GM12872 (cell line): Measurements from ENCODE around the gene CRK.

Experiments
- TF ChIP-seq, protein P1 (sequence below): IDR thresholded peaks from 3 replicates; pipeline ENCODE4 v1.5.1; 2011; ENCODE audit warnings: low read depth, mild to moderate bottlenecking, low read length, moderate library complexity; ENCODE audit not compliant: insufficient read depth

The CRK gene

DNA sequence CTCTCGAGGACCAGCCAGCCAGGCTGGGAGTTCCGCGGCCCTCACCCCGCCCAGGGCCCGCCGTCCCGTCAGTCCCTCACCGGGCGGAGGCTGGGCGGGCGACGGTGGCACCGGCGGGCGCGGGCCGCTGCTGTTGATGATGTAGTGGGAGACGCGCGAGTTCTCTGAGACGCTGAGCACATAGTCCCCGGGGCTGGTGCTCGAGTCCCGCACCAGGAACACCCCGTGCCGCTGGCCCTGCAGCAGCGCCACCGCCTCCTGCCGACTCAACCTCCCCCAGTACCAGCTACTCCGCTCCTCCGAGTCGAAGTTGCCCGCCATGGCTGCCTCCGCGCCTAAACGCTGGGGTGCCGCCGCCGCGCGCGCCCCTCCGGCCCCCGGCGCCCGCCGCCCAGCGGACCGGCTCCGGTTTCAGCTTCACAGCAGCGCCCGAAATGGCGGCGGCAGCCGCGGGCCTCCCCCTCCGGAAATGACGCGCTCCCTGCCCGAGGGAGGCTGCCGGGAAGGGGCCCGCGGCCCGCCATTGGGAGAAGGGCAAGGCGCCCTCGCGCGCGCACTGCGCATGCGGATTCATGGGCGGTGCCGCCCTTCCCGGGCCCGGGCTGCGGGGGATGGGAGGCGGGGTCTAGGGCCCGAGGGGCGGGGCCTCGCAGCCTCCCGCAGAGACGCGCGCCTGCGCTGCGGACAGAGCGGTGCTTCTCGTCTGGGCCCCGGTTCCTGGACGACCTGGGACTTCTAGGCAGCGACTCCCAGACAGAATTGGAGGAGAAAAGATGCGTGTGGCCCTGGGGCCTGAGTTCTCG, at the start of gene CRK:
CRK (minus strand) TSS at position 436 of the 803 bp plus-strand sequence; CDS start at position 321, 115 bp downstream.
- TF ChIP-seq, protein P1, sequence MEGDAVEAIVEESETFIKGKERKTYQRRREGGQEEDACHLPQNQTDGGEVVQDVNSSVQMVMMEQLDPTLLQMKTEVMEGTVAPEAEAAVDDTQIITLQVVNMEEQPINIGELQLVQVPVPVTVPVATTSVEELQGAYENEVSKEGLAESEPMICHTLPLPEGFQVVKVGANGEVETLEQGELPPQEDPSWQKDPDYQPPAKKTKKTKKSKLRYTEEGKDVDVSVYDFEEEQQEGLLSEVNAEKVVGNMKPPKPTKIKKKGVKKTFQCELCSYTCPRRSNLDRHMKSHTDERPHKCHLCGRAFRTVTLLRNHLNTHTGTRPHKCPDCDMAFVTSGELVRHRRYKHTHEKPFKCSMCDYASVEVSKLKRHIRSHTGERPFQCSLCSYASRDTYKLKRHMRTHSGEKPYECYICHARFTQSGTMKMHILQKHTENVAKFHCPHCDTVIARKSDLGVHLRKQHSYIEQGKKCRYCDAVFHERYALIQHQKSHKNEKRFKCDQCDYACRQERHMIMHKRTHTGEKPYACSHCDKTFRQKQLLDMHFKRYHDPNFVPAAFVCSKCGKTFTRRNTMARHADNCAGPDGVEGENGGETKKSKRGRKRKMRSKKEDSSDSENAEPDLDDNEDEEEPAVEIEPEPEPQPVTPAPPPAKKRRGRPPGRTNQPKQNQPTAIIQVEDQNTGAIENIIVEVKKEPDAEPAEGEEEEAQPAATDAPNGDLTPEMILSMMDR: no peak

DNA sequence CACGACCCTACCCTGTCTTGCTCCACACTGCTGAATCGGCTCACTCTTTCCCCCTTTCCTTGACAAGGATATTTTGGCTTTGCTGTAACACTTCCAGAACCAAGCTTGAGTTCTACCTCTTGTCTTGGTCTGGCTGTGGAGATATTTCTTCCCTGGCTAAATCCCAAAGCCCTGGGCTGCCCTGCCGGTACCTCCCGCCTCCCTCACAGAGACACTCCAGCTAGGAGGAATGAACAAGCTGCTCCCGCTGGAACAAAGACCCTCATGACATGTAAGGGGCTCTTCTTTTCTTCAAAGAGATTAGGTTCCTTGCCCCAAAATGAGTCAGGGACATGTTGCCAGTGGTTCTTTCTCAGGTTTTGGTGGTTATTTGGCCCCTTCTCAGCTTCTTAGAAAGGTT, 49.6 kb upstream of the CRK start:
- TF ChIP-seq, protein P1: no peak

DNA sequence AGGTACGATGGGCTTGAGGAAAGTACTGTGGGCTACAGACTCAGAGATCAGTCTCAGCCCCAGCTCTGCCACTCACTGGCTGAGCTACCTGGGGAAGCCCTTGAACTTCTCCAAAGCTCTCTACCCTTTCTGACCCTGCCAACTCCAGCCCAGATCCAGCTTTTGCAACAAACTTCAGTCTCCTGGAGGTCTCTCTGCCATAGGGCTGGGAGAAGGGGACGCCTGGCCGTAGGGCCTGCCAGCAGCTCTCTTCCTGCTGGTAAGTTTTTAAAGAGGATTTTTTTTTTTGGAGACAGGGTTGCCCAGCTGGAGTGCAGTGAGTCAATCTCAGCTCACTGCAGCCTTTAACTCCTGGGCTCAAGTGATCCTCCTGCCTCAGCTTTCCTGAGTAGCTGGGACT, 48.8 kb upstream of the CRK start:
- TF ChIP-seq, protein P1: no peak

DNA sequence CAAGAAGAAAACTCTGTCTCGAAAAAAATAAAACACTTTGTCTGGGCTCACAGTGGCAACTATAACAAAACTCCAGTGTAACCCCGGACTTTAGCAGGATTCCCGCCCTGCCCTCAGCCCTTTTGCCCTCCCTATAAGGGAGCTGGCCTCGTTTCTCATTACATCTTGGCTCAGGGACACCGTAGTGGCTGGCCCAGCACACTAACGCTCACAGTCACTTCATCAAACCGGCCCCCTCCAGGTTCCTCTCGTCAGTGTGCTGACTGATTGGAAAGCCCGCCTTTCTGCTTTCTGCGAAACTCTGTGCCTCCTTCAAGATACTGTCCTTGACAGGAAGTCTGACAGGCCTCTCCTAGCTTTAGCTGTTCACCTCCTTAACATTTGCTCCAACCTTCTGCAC, 47.7 kb upstream of the CRK start:
- TF ChIP-seq, protein P1: no peak

DNA sequence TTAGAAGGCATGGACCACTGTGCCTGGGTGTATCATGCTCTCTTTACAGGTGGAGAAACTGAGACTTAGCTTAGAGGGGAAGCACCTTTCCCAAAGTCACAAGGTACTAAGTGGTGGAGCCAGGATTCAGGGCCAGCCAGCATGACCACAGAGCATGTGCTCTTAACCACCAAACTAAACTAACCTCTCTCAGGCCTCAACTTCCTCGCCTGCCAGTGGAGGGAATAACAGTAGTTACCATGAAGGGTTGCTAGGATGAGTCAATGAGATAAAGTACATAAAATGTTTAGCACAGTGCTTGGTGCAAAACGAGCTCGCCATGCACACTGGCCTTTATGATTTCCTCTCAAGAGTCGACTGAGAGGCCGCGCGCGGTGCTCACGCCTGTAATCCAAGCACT, 42.8 kb upstream of the CRK start:
- TF ChIP-seq, protein P1: no peak

DNA sequence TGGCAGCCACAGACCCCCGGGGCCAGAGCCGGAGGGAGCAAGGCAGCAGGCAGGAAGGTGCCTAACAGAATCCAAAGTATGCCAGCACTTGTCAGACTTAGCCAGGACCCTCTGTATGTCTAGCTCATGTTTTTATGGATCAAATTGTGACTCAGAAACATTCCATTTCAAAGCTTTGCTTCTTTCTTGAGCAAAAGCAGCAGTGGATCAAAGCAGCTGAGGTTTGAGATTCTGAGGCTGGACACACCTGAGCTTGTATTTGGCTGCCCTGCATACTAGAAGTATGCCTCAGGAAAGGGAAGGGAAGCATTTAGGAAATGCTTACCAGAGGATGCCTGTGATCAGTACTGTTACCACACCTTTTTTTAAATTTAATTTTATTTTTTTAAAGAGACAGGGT, 42.2 kb upstream of the CRK start:
- TF ChIP-seq, protein P1: no peak

DNA sequence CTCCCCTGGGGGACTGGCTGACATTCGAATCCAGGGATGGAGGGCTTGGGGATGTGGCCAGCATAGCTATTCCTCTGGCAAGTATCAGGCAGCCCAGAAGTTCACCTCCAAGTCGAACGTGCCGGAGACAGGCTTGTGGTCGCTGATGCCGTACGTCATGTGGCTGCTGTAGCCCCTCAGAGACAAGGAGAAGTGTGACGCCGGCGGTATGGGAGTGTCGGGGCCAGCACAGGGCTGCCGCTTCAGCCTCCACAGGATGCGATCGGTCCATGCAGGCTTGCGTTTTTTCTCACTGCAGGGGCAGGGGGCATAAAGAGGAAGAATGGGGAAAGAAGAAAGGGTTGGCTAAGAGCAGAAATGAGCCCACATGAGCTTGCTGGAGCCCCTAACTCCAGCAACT, 41.8 kb upstream of the CRK start:
- TF ChIP-seq, protein P1: no peak
